Measurements from ENCODE around the gene FAM111A. TPM values are rescaled to one million over a fixed set of nuclear protein-coding genes. Genes with fewer than 3 reads are reported as not detected.

The FAM111A gene
- total RNA-seq, 3 donors from 2014 or later (not counting 1 experiment from before 2014, with no cell fraction given), result 93.7 to 125 (median 102) TPM

- 1% methylated on average over 39 of the region's 39 CpGs for WGBS (ENCODE audit: insufficient coverage)
- DNase-seq (peak; percentile 56 to 91), ATAC-seq (peak; percentile 61 to 81 (median 72))
- no peak for TF ChIP-seq CTCF (IDR thresholded peaks at IDR 0.05)
- Histone ChIP-seq H3K4me3 (ENCODE audit: low read length) (peak overlapping the region; percentile 49), H3K36me3 (ENCODE audit: control insufficient read depth, insufficient read depth, low read length) (peaks cover 12% of the 10 kb centered on the region), H3K27ac (ENCODE audit: low read length) (peak overlapping the region; percentile 94), H3K27me3 (ENCODE audit: control insufficient read depth, insufficient read depth, low read length) (no peaks in the 10 kb centered on the region), H3K9me3 (ENCODE audit: control insufficient read depth, insufficient read depth, low read length) (no peaks in the 10 kb centered on the region), H3K4me1 (ENCODE audit: control insufficient read depth, insufficient read depth, low read length) (peaks cover 18% of the 10 kb centered on the region)
- H3K4me3 Mint-ChIP-seq, result peak overlapping the region; percentile 100
- no peaks in the 10 kb centered on the region for H3K27me3 Mint-ChIP-seq (ENCODE audit: low read depth in 2 of 2)
- peaks cover 5% of the 10 kb centered on the region for H3K36me3 Mint-ChIP-seq
- intact Hi-C loops (cut with micrococcal nuclease), result loop anchor here (5.0 kb wide), 1 partner anchor 1487 kb away; the partner anchor contains the start of gene CLP1
- no peaks in the 10 kb centered on the region for H3K9me3 Mint-ChIP-seq
- peaks cover 55 to 57% of the 10 kb centered on the region in 2 donors for H3K4me1 Mint-ChIP-seq
- H3K27ac Mint-ChIP-seq, result peak overlapping the region; percentile 95 to 98
Observed at GRCh38 chr11:59144579-59145345, 2.1 kb downstream of the FAM111A start.

DNA sequence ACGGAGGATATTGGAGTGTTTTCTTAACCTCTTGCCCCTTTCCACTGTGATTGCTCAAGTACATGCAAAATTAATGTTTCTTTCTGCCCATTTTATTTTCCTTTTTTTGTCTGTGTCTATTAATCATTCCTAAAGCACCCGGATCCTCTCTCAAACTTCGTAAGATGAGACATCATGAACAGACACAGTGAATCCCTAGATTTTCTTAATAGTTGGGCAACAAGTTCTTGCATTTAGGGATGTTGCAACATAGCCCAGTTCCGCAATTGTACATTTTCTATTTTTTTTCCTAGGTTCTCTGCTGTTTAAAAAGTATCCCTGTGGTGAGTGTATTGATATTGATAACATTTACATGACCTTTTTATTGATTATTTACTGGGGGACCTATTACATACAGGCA is 2.9 kb downstream of the FAM111A start:
- Histone ChIP-seq H3K36me3 (ENCODE audit: control insufficient read depth, insufficient read depth, low read length) (peaks cover 20% of the 10 kb centered on the region), H3K4me1 (ENCODE audit: control insufficient read depth, insufficient read depth, low read length) (peaks cover 18% of the 10 kb centered on the region), H3K9me3 (ENCODE audit: control insufficient read depth, insufficient read depth, low read length) (no peaks in the 10 kb centered on the region), H3K4me3 (ENCODE audit: low read length) (no peak overlapping the region), H3K27me3 (ENCODE audit: control insufficient read depth, insufficient read depth, low read length) (no peaks in the 10 kb centered on the region), H3K27ac (ENCODE audit: low read length) (no peak overlapping the region)
- Mint-ChIP-seq H3K36me3 (peaks cover 5% of the 10 kb centered on the region), H3K4me1 (peaks cover 55 to 57% of the 10 kb centered on the region in 2 donors), H3K4me3 (peak overlapping the region; percentile 100), H3K9me3 (no peaks in the 10 kb centered on the region), H3K27me3 (ENCODE audit: low read depth in 2 of 2) (no peaks in the 10 kb centered on the region), H3K27ac (peak overlapping the region; percentile 95 to 98)
- no peak for TF ChIP-seq CTCF (IDR thresholded peaks at IDR 0.05)
- ATAC-seq, result no peak
- WGBS (ENCODE audit: insufficient coverage), result 58% methylated on average over 2 of the region's 4 CpGs
- no peak for DNase-seq
- intact Hi-C loops (cut with micrococcal nuclease), result no loop called here

GRCh38 chr11:59151761-59152160 is 9.1 kb downstream of the FAM111A start:
- Mint-ChIP-seq H3K4me1 (peaks cover 10 to 14% of the 10 kb centered on the region in 2 donors), H3K9me3 (no peaks in the 10 kb centered on the region), H3K36me3 (peaks cover 19% of the 10 kb centered on the region), H3K4me3 (no peak overlapping the region), H3K27ac (peak overlapping the region in 1 of 2 donors; percentile 49), H3K27me3 (ENCODE audit: low read depth in 2 of 2) (no peaks in the 10 kb centered on the region)
- no peak overlapping the region for H3K4me3 ChIP-seq (ENCODE audit: low read length)
- H3K9me3 ChIP-seq (ENCODE audit: control insufficient read depth, insufficient read depth, low read length), result no peaks in the 10 kb centered on the region
- no peak overlapping the region for H3K27ac ChIP-seq (ENCODE audit: low read length)
- peaks cover 31% of the 10 kb centered on the region for H3K36me3 ChIP-seq (ENCODE audit: control insufficient read depth, insufficient read depth, low read length)
- H3K4me1 ChIP-seq (ENCODE audit: control insufficient read depth, insufficient read depth, low read length), result no peaks in the 10 kb centered on the region
- 88% methylated on average over 1 of the region's 1 CpG for WGBS (ENCODE audit: insufficient coverage)
- DNase-seq (no peak), ATAC-seq (no peak)
- TF ChIP-seq CTCF (IDR thresholded peaks at IDR 0.05), result no peak
- intact Hi-C loops (cut with micrococcal nuclease), result no loop called here
- H3K27me3 ChIP-seq (ENCODE audit: control insufficient read depth, insufficient read depth, low read length), result no peaks in the 10 kb centered on the region

Data from natural killer cell (primary cell).